Measurements from ENCODE around the gene GALK2.
"Not testable (repeated sequence)": the region's sequence is repeated elsewhere in the genome, so short reads cannot be mapped to it uniquely, and the experiment has no call there.

GALK2 gene

DNA sequence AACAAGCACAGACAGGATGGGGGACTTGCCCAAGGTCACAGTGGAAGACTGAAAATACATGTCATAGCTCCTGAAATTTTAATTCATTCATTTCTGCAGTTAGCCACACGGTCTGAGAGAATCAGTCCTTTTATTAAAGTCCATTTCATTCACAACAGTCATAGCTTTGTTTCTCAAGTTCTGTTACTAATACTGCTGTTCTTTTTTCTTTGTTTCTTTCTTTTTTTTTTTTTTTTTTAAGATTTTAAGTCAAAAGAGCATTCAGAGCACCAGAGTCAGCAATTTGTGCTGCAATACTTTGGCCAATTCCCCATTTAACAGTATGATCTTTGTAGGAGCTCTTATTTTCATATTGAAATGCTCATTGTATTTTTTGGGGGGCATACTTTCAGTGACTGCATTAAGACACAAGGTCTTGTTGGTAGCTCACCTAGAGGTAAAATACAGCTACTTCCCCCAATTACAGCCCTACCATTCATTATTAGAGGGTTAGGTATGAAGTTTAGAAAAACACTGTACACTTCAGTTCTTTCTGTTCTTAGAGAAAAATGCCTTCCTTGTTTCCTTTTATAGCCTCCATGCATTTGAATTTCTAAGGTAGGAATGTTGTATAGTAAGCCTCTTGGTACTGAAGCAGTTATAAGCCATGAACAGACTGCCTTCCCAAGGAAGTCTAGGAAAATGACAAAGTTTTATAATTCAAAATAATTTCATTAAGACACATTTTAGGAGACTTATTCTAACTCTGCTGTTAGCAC, 9.6 kb downstream of the GALK2 start:
- Histone ChIP-seq H3K4me2 (ENCODE audit: low read depth, low read length) (no peak overlapping the region), H3F3A (ENCODE audit: insufficient read depth, low read length) (no peaks in the 10 kb centered on the region), H3K4me3 (ENCODE audit: low read length) (no peak overlapping the region), H3K79me2 (ENCODE audit: low read length) (peaks cover 21% of the 10 kb centered on the region), H3K9me3 (replicated peaks; ENCODE audit: insufficient read depth, low read length) (no peaks in the 10 kb centered on the region), H2AFZ (ENCODE audit: low read length) (no peak overlapping the region), H3K36me3 (replicated peaks; ENCODE audit: insufficient read depth, low read length) (no peaks in the 10 kb centered on the region), H3K9me2 (replicated peaks; ENCODE audit: insufficient read depth, low read length) (no peaks in the 10 kb centered on the region), H4K20me1 (ENCODE audit: insufficient read depth, low read length) (no peaks in the 10 kb centered on the region), H3K27me3 (replicated peaks; ENCODE audit: insufficient read depth, low read length) (no peaks in the 10 kb centered on the region), H3K9ac (ENCODE audit: low read length) (no peak overlapping the region), H3K27ac (ENCODE audit: low read length) (no peak overlapping the region), H3K4me1 (ENCODE audit: low read length) (no peaks in the 10 kb centered on the region)
- no peak for TF ChIP-seq EZH2phosphoT487 (IDR thresholded peaks at IDR 0.05; ENCODE audit: low read length)
- TF ChIP-seq, protein P1, sequence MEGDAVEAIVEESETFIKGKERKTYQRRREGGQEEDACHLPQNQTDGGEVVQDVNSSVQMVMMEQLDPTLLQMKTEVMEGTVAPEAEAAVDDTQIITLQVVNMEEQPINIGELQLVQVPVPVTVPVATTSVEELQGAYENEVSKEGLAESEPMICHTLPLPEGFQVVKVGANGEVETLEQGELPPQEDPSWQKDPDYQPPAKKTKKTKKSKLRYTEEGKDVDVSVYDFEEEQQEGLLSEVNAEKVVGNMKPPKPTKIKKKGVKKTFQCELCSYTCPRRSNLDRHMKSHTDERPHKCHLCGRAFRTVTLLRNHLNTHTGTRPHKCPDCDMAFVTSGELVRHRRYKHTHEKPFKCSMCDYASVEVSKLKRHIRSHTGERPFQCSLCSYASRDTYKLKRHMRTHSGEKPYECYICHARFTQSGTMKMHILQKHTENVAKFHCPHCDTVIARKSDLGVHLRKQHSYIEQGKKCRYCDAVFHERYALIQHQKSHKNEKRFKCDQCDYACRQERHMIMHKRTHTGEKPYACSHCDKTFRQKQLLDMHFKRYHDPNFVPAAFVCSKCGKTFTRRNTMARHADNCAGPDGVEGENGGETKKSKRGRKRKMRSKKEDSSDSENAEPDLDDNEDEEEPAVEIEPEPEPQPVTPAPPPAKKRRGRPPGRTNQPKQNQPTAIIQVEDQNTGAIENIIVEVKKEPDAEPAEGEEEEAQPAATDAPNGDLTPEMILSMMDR (IDR thresholded peaks at IDR 0.05; ENCODE audit: low read length): no peak
- no peak for TF ChIP-seq EZH2 (optimal IDR thresholded peaks at IDR 0.05; ENCODE audit: low read depth, low read length)
- no peak for DNase-seq

DNA sequence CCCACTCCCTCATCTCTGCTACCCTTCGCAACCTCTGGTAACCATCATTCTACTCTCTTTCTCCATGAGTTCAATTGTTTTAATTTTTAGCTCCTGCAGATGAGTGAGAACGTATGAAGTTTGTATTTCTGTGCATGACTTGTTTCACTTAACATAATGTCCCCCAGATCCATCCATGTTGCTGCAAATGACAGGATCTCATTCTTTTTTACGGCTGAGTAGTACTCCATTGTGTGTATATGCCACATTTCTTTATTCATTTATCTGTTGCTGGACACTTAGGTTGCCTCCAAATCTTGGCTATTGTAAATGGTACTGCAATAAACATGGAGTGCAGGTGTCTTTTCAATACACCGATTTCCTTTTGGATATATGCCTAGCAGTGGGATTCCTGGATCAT, 12.1 kb downstream of the GALK2 start:
- no peaks in the 10 kb centered on the region for H3F3A ChIP-seq (ENCODE audit: insufficient read depth, low read length)
- no peak overlapping the region for H3K9ac ChIP-seq (ENCODE audit: low read length)
- no peak overlapping the region for H2AFZ ChIP-seq (ENCODE audit: low read length)
- H3K4me3 ChIP-seq (ENCODE audit: low read length): no peak overlapping the region
- no peak overlapping the region for H3K4me2 ChIP-seq (ENCODE audit: low read depth, low read length)
- H3K79me2 ChIP-seq (ENCODE audit: low read length): peaks cover 14% of the 10 kb centered on the region
- no peak overlapping the region for H3K27ac ChIP-seq (ENCODE audit: low read length)
- H3K9me3 ChIP-seq (replicated peaks; ENCODE audit: insufficient read depth, low read length): no peaks in the 10 kb centered on the region
- H3K4me1 ChIP-seq (ENCODE audit: low read length): no peaks in the 10 kb centered on the region
- TF ChIP-seq, protein P1 (IDR thresholded peaks at IDR 0.05; ENCODE audit: low read length): no peak
- TF ChIP-seq EZH2phosphoT487 (IDR thresholded peaks at IDR 0.05; ENCODE audit: low read length) (no peak), EZH2 (optimal IDR thresholded peaks at IDR 0.05; ENCODE audit: low read depth, low read length) (no peak)
- no peaks in the 10 kb centered on the region for H4K20me1 ChIP-seq (ENCODE audit: insufficient read depth, low read length)
- DNase-seq: no peak
- no peaks in the 10 kb centered on the region for H3K9me2 ChIP-seq (replicated peaks; ENCODE audit: insufficient read depth, low read length)
- no peaks in the 10 kb centered on the region for H3K36me3 ChIP-seq (replicated peaks; ENCODE audit: insufficient read depth, low read length)
- H3K27me3 ChIP-seq (replicated peaks; ENCODE audit: insufficient read depth, low read length): no peaks in the 10 kb centered on the region

DNA sequence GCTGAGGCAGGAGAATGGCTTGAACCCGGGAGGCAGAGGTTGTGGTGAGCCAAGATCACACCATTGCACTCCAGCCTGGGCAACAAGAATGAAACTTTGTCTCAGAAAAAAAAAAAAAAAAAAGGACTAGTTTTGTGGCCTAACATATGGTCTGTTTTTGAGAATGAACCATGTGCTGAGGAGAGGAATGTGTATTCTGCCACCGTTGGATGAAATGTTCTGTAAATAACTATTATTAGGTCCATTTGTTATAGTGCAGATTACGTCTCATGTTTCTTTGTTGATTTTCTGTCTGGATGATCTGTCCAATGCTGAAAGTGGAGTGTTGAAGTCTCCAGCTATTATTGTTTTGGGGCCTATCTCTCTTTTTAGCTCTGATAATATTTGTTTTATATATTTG, 13.7 kb downstream of the GALK2 start:
- H2AFZ ChIP-seq (ENCODE audit: low read length); H3K36me3 ChIP-seq (replicated peaks; ENCODE audit: insufficient read depth, low read length); H3K9me3 ChIP-seq (replicated peaks; ENCODE audit: insufficient read depth, low read length); H3K27me3 ChIP-seq (replicated peaks; ENCODE audit: insufficient read depth, low read length); H3K4me2 ChIP-seq (ENCODE audit: low read depth, low read length); H3K9me2 ChIP-seq (replicated peaks; ENCODE audit: insufficient read depth, low read length); H3K27ac ChIP-seq (ENCODE audit: low read length); H3K9ac ChIP-seq (ENCODE audit: low read length); H3K4me3 ChIP-seq (ENCODE audit: low read length); H4K20me1 ChIP-seq (ENCODE audit: insufficient read depth, low read length); DNase-seq; H3F3A ChIP-seq (ENCODE audit: insufficient read depth, low read length); H3K4me1 ChIP-seq (ENCODE audit: low read length): not testable (repeated sequence)
- peaks cover 20% of the 10 kb centered on the region for H3K79me2 ChIP-seq (ENCODE audit: low read length)

DNA sequence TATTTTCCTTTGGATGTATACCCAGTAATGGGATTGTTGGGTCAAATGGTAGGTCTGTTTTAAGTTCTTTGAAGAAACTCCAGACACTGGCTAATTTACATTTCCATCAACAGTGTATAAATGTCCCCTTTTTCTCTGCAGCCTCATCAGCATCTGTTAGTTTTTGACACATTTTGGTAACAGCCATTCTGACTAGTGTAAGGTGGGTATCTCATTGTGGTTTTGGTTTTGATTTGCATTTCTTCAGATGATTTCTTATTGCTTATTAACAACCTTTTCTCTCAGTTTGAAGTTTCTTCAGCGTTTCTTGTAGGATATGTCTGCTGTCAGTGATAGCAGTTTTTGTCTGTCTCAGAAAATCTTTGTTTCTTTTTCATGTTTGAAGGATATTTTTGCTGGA, 15.4 kb downstream of the GALK2 start:
- Histone ChIP-seq H3K79me2 (ENCODE audit: low read length) (peaks cover 20% of the 10 kb centered on the region), H3K9ac (ENCODE audit: low read length) (no peak overlapping the region), H3K9me3 (replicated peaks; ENCODE audit: insufficient read depth, low read length) (no peaks in the 10 kb centered on the region), H3K27ac (ENCODE audit: low read length) (no peak overlapping the region), H3K4me3 (ENCODE audit: low read length) (no peak overlapping the region), H3F3A (ENCODE audit: insufficient read depth, low read length) (no peaks in the 10 kb centered on the region), H4K20me1 (ENCODE audit: insufficient read depth, low read length) (no peaks in the 10 kb centered on the region), H3K4me2 (ENCODE audit: low read depth, low read length) (no peak overlapping the region), H3K4me1 (ENCODE audit: low read length) (no peaks in the 10 kb centered on the region), H3K9me2 (replicated peaks; ENCODE audit: insufficient read depth, low read length) (no peaks in the 10 kb centered on the region), H2AFZ (ENCODE audit: low read length) (no peak overlapping the region), H3K36me3 (replicated peaks; ENCODE audit: insufficient read depth, low read length) (no peaks in the 10 kb centered on the region), H3K27me3 (replicated peaks; ENCODE audit: insufficient read depth, low read length) (no peaks in the 10 kb centered on the region)
- no peak for DNase-seq
- TF ChIP-seq EZH2phosphoT487 (IDR thresholded peaks at IDR 0.05; ENCODE audit: low read length): no peak
- no peak for TF ChIP-seq EZH2 (optimal IDR thresholded peaks at IDR 0.05; ENCODE audit: low read depth, low read length)
- TF ChIP-seq, protein P1 (IDR thresholded peaks at IDR 0.05; ENCODE audit: low read length): no peak

Measured in MM.1S (cell line).